AG04450 (cell line): ENCODE results near the gene MUC7. TPM values are rescaled to one million over a fixed set of nuclear protein-coding genes. Genes with fewer than 3 reads are reported as not detected.

ENCODE experiments used
- CTCF ChIA-PET: fragments of 300-600, 350-600 bp; formaldehyde crosslinking; extraction: SDS; loops from one replicate; lab custom pipeline; 2022; ENCODE audit warnings: antibody characterized with exemption, inconsistent platforms; lab: Charles Lee
- POLR2A ChIA-PET: fragments of 350-600 bp; formaldehyde crosslinking; extraction: SDS; loops from one replicate; lab custom pipeline; 2021; ENCODE audit warnings: antibody characterized with exemption, inconsistent platforms; lab: Yijun Ruan, JAX
- DNase-seq: peaks from one replicate; pipeline ENCODE4 v3.0.0-alpha.2; 2011; ENCODE audit warnings: low read depth, low spot score
- H3K27ac ChIP-seq: one replicate; pipeline ENCODE4 v1.5.1; 2012; ENCODE audit warnings: low read depth, low read length, control low read depth
- H3K27me3 ChIP-seq: one replicate; pipeline ENCODE4 v1.6.0; 2012; ENCODE audit warnings: low read length; ENCODE audit not compliant: control insufficient read depth, insufficient read depth
- H3K4me3 ChIP-seq: 2 replicates; pipeline ENCODE4 v1.5.1; 2011; ENCODE audit warnings: mild to moderate bottlenecking, low read depth, low read length, control low read depth
- H3K9me3 ChIP-seq: 2 replicates; pipeline ENCODE4 v1.5.1; 2012; ENCODE audit warnings: low read length; ENCODE audit not compliant: control insufficient read depth, insufficient read depth
- polyA plus RNA-seq: library from polyadenylated mRNA; depleted of rRNA; stranded (reverse); fragments of >200 nt; gene quantifications from 2 replicates; pipeline ENCODE4 v1.2.3, GENCODE V29; 2011
- TF ChIP-seq, protein P1 (sequence below): IDR thresholded peaks from 2 replicates; pipeline ENCODE4 v1.5.1; 2011; ENCODE audit warnings: low read depth, low read length, control low read depth, inconsistent platforms

The MUC7 gene
- polyA plus RNA-seq, 1 experiment = not detected

GRCh38 chr4:70443329-70443728 is 28.7 kb upstream of the MUC7 start:
- no peaks in the 10 kb centered on the region for H3K9me3 ChIP-seq
- no peak overlapping the region for H3K27ac ChIP-seq
- DNase-seq = no peak
- no peak overlapping the region for H3K4me3 ChIP-seq
- POLR2A ChIA-PET = no interaction called here
- CTCF ChIA-PET = no interaction called here
- no peaks in the 10 kb centered on the region for H3K27me3 ChIP-seq
- TF ChIP-seq, protein P1, sequence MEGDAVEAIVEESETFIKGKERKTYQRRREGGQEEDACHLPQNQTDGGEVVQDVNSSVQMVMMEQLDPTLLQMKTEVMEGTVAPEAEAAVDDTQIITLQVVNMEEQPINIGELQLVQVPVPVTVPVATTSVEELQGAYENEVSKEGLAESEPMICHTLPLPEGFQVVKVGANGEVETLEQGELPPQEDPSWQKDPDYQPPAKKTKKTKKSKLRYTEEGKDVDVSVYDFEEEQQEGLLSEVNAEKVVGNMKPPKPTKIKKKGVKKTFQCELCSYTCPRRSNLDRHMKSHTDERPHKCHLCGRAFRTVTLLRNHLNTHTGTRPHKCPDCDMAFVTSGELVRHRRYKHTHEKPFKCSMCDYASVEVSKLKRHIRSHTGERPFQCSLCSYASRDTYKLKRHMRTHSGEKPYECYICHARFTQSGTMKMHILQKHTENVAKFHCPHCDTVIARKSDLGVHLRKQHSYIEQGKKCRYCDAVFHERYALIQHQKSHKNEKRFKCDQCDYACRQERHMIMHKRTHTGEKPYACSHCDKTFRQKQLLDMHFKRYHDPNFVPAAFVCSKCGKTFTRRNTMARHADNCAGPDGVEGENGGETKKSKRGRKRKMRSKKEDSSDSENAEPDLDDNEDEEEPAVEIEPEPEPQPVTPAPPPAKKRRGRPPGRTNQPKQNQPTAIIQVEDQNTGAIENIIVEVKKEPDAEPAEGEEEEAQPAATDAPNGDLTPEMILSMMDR = no peak

GRCh38 chr4:70449220-70449619 is 22.8 kb upstream of the MUC7 start:
- Histone ChIP-seq H3K27ac (no peak overlapping the region), H3K27me3 (no peaks in the 10 kb centered on the region), H3K9me3 (no peaks in the 10 kb centered on the region), H3K4me3 (no peak overlapping the region)
- TF ChIP-seq, protein P1 = no peak
- ChIA-PET POLR2A (no interaction called here), CTCF (no interaction called here)
- DNase-seq = no peak

- ChIA-PET CTCF (no interaction called here), POLR2A (no interaction called here)
- H3K4me3 ChIP-seq = no peak overlapping the region
- no peaks in the 10 kb centered on the region for H3K27me3 ChIP-seq
- no peak for DNase-seq
- H3K27ac ChIP-seq = no peak overlapping the region
- TF ChIP-seq, protein P1 = no peak
- no peaks in the 10 kb centered on the region for H3K9me3 ChIP-seq
Measured at GRCh38 chr4:70452946-70453345, 19.1 kb upstream of the MUC7 start.

DNA sequence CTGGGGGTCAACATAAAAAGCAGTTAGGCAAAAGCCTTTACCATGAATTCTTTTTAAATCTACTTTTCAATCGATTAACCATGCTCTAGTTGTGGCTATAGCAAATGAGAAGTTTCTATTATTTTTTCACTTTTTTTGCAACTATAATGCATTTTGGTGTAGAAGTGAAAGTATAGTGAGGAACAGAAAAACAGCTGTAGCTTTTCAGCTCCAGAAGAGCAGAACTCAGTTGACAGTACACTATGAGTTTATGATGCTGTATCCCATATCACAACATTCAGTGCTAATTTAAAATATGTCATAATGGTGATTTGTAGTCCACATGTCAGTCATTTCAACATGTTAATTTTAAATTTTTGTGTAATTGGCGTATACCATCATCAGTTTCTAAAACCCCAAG is 8.7 kb upstream of the MUC7 start:
- H3K27ac ChIP-seq = no peak overlapping the region
- DNase-seq = no peak
- H3K9me3 ChIP-seq = no peaks in the 10 kb centered on the region
- TF ChIP-seq, protein P1 = no peak
- ChIA-PET CTCF (no interaction called here), POLR2A (no interaction called here)
- H3K27me3 ChIP-seq = no peaks in the 10 kb centered on the region
- H3K4me3 ChIP-seq = no peak overlapping the region

GRCh38 chr4:70473679-70474078 is 1.7 kb downstream of the MUC7 start:
- TF ChIP-seq, protein P1 = no peak
- H3K27ac ChIP-seq = no peak overlapping the region
- ChIA-PET POLR2A (no interaction called here), CTCF (no interaction called here)
- no peaks in the 10 kb centered on the region for H3K27me3 ChIP-seq
- peak; percentile 2 for DNase-seq
- H3K9me3 ChIP-seq = no peaks in the 10 kb centered on the region
- H3K4me3 ChIP-seq = no peak overlapping the region
